HG02938 (cell line): ENCODE measurements around the gene CAMTA2.
A peak's percentile ranks its signal among the peaks of the same experiment; 100 is the strongest.

Source experiments
- ATAC-seq: cut with Tn5 transposase; IDR thresholded peaks from one replicate; pipeline ENCODE4 v1.9.1; 2021; ENCODE audit warnings: mild to moderate bottlenecking, moderate library complexity; ENCODE audit not compliant: unreplicated experiment

Gene CAMTA2

GRCh38 chr17:5002121-5002788, 14.8 kb upstream of the CAMTA2 start:
- no peak for ATAC-seq

- no peak for ATAC-seq
Observed at GRCh38 chr17:5000237-5000639, 12.8 kb upstream of the CAMTA2 start.

- no peak for ATAC-seq
Observed at GRCh38 chr17:4999430-5000093, 12.1 kb upstream of the CAMTA2 start.

GRCh38 chr17:4998732-4999429, 11.4 kb upstream of the CAMTA2 start:
- ATAC-seq, result no peak

- no peak for ATAC-seq
Observed at GRCh38 chr17:4998027-4998731, 10.7 kb upstream of the CAMTA2 start.

GRCh38 chr17:4997302-4998026, 10.0 kb upstream of the CAMTA2 start, which contains the start of the genes INCA1 and KIF1C:
INCA1 (minus strand) TSS chr17:4997522; CDS start chr17:4994437, 3,085 bp downstream.
KIF1C (plus strand) TSS chr17:4997950; CDS start chr17:5000247, 2,297 bp downstream.
- ATAC-seq, result peak; percentile 78

- ATAC-seq, result no peak
Observed at GRCh38 chr17:4994081-4994595, 6.7 kb upstream of the CAMTA2 start.

GRCh38 chr17:4987767-4988567, 492 bp upstream of the CAMTA2 start:
- peak; percentile 9 for ATAC-seq

- no peak for ATAC-seq
Observed at GRCh38 chr17:4986403-4986802, 1.1 kb downstream of the CAMTA2 start.

GRCh38 chr17:4982305-4982704, 5.2 kb downstream of the CAMTA2 start:
- no peak for ATAC-seq

GRCh38 chr17:4980644-4981216, 6.7 kb downstream of the CAMTA2 start:
- ATAC-seq, result no peak

- ATAC-seq, result no peak
Observed at GRCh38 chr17:4978726-4979125, 8.7 kb downstream of the CAMTA2 start.

GRCh38 chr17:4974115-4974670, 13.3 kb downstream of the CAMTA2 start:
- ATAC-seq, result no peak

- ATAC-seq, result no peak
Observed at GRCh38 chr17:4973256-4974114, 14.0 kb downstream of the CAMTA2 start.

GRCh38 chr17:4972752-4973151, 14.7 kb downstream of the CAMTA2 start:
- ATAC-seq, result no peak

GRCh38 chr17:4972322-4972721, 15.2 kb downstream of the CAMTA2 start:
- ATAC-seq, result no peak

- no peak for ATAC-seq
Observed at GRCh38 chr17:4971826-4972225, 15.6 kb downstream of the CAMTA2 start.

- ATAC-seq, result no peak
Observed at GRCh38 chr17:4970273-4970672, 17.2 kb downstream of the CAMTA2 start.
